T-helper 1 cell treated with Interleukin-12 subunit alpha and Interleukin-12 subunit beta and Interleukin-4 antibody, amounts not matched to agents 30 μg/mL and 1 μg/mL, for 36 hours (primary cell): ENCODE measurements around the gene SAMD11.

ENCODE experiments used
- H3K27ac Mint-ChIP-seq: one replicate; pipeline ENCODE4 v1.8.0; 2021; ENCODE audit warnings: mild to moderate bottlenecking, mixed read lengths
- H3K27me3 Mint-ChIP-seq: one replicate; pipeline ENCODE4 v1.8.0; 2021; ENCODE audit warnings: low read depth, mixed read lengths
- H3K36me3 Mint-ChIP-seq: one replicate; pipeline ENCODE4 v1.8.0; 2021; ENCODE audit warnings: low read depth, mixed read lengths
- H3K4me1 Mint-ChIP-seq: one replicate; pipeline ENCODE4 v1.8.0; 2021; ENCODE audit warnings: low read depth, mixed read lengths
- H3K4me3 Mint-ChIP-seq: one replicate; pipeline ENCODE4 v1.8.0; 2021; ENCODE audit warnings: mild to moderate bottlenecking, moderate library complexity, mixed read lengths
- H3K9me3 Mint-ChIP-seq: one replicate; pipeline ENCODE4 v1.8.0; 2021; ENCODE audit warnings: mixed read lengths

The SAMD11 gene

DNA sequence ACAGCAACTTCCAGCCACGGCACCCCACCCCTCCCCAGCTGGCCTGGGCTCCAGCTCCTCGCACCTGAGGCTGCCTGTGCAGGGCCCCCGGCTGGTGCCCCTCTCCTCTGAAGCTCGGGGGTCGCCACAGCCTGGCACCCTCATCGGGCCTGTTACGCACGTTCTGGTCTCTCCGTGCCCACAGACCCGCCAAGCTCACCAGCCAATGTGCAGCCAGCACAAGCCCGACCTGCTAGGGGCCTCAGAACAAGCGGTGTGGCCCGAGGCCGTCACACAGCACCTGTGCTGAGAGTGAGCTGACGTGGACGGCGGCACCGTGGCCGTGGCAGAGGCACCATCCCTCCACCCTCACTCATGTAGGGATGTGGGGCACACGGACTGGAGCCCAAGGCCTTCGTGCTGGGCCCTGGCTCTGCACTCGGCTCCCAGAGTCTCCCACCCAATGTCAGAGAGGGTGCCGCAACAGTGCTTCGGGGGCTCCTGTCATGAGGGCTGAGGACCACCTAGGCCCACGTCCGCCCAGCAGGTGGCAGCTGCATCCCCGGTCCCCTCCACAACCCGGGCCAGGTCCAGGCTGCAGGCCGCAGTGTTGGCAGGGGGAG, 4.4 kb upstream of the SAMD11 start:
- Mint-ChIP-seq H3K36me3 (no peaks in the 10 kb centered on the region), H3K27ac (no peak overlapping the region), H3K9me3 (no peaks in the 10 kb centered on the region), H3K4me1 (peaks cover 3% of the 10 kb centered on the region), H3K4me3 (no peak overlapping the region), H3K27me3 (peaks cover 37% of the 10 kb centered on the region)

DNA sequence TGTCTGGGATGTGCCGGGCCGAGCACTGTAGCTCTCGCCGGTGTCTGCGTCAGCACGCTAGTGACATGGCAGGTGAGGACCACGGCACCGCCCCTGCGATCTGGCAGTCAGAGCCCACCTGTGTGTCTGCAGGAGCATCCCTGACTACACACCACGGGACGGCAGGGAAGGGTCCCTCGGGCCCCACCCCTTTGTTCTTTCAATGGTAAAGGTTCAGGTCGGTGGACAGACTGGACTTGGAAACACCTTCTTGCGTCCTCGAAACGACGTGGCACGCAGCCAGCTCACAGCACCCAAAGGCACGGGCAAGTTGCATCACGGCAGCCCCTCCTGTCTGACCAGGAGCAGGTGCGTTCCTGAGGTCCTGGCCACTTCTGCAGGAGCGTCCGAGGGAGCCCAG, 3.7 kb upstream of the SAMD11 start:
- Mint-ChIP-seq H3K27me3 (peaks cover 35% of the 10 kb centered on the region), H3K4me1 (peaks cover 3% of the 10 kb centered on the region)

GRCh38 chr1:920521-920920, 3.2 kb upstream of the SAMD11 start:
- Mint-ChIP-seq H3K4me1 (peaks cover 3% of the 10 kb centered on the region), H3K27me3 (peaks cover 33% of the 10 kb centered on the region), H3K27ac (no peak overlapping the region), H3K36me3 (no peaks in the 10 kb centered on the region), H3K9me3 (no peaks in the 10 kb centered on the region), H3K4me3 (no peak overlapping the region)

More for the DNA sequence above, 3.7 kb upstream of the SAMD11 start:
- H3K36me3 Mint-ChIP-seq, result no peaks in the 10 kb centered on the region
- H3K27ac Mint-ChIP-seq, result no peak overlapping the region
- H3K9me3 Mint-ChIP-seq, result no peaks in the 10 kb centered on the region
- H3K4me3 Mint-ChIP-seq, result no peak overlapping the region

GRCh38 chr1:921011-921837, 2.5 kb upstream of the SAMD11 start:
- H3K4me1 Mint-ChIP-seq, result peaks cover 3% of the 10 kb centered on the region
- no peaks in the 10 kb centered on the region for H3K9me3 Mint-ChIP-seq
- H3K27ac Mint-ChIP-seq, result no peak overlapping the region
- H3K27me3 Mint-ChIP-seq, result peaks cover 39% of the 10 kb centered on the region
- no peak overlapping the region for H3K4me3 Mint-ChIP-seq
- no peaks in the 10 kb centered on the region for H3K36me3 Mint-ChIP-seq

DNA sequence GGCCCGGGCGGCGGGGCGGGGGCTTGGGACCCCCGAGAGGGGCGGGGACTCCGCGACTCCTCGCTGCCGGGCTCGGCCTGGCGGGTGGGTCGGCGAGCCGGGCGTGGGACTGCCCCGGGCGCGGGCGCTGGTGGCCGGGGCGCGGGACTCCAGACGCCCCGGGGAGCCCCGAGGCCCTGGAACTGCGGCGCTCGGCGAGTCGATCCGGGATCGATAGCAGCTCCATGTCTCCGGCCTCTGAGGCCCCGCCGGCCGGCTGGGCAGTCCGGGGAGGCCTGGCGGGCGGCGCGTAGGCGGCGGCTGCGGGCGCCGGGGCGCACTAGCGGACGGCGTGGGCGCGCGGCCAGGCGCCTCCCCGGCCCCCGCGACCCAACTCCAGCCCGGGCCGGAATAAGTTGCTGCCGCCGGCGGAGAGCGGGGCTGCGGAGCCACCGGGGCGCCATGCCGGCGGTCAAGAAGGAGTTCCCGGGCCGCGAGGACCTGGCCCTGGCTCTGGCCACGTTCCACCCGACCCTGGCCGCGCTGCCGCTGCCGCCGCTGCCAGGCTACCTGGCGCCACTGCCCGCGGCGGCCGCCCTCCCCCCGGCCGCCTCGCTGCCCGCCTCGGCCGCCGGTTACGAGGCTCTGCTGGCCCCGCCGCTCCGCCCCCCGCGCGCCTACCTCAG, 400 bp downstream of the SAMD11 start:
- Mint-ChIP-seq H3K36me3 (no peaks in the 10 kb centered on the region), H3K9me3 (no peaks in the 10 kb centered on the region), H3K4me3 (no peak overlapping the region), H3K4me1 (peaks cover 3% of the 10 kb centered on the region), H3K27me3 (peaks cover 52% of the 10 kb centered on the region), H3K27ac (no peak overlapping the region)

- H3K4me1 Mint-ChIP-seq, result peaks cover 3% of the 10 kb centered on the region
- peaks cover 52% of the 10 kb centered on the region for H3K27me3 Mint-ChIP-seq
- no peaks in the 10 kb centered on the region for H3K36me3 Mint-ChIP-seq
- no peaks in the 10 kb centered on the region for H3K9me3 Mint-ChIP-seq
- no peak overlapping the region for H3K27ac Mint-ChIP-seq
- H3K4me3 Mint-ChIP-seq, result no peak overlapping the region
Observed at GRCh38 chr1:924656-925560, 1.2 kb downstream of the SAMD11 start.

- H3K4me1 Mint-ChIP-seq, result peaks cover 3% of the 10 kb centered on the region
- peak overlapping the region; percentile 49 for H3K27ac Mint-ChIP-seq
- H3K4me3 Mint-ChIP-seq, result no peak overlapping the region
- H3K27me3 Mint-ChIP-seq, result peaks cover 44% of the 10 kb centered on the region
- H3K36me3 Mint-ChIP-seq, result no peaks in the 10 kb centered on the region
- H3K9me3 Mint-ChIP-seq, result no peaks in the 10 kb centered on the region
Observed at GRCh38 chr1:925561-926421, 2.1 kb downstream of the SAMD11 start.

- Mint-ChIP-seq H3K4me3 (no peak overlapping the region), H3K27ac (no peak overlapping the region), H3K9me3 (no peaks in the 10 kb centered on the region), H3K27me3 (peaks cover 41% of the 10 kb centered on the region), H3K4me1 (peaks cover 3% of the 10 kb centered on the region), H3K36me3 (no peaks in the 10 kb centered on the region)
Observed at GRCh38 chr1:927234-927633, 3.5 kb downstream of the SAMD11 start.

DNA sequence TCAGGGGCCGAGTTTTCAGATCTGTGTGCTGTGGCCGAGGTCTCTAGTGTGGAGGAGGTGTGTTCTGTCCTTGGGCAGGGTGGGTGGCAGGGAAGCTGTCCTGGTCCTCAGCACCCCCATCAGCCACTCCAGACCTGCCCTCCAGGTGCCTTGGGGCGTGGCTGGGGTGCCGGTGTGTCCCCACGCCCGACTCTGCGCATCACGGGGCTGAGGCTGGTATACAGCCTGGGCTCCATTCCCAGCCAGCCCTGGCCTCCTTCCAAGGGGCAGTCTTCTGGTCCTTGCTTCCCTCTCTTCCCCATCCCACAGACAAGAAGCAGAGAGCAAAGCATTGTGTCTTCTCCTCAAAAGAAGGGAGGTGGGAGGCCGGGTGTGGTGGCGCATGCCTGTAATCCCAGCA, 4.0 kb downstream of the SAMD11 start:
- Mint-ChIP-seq H3K27me3 (peaks cover 36% of the 10 kb centered on the region), H3K4me3 (no peak overlapping the region), H3K9me3 (no peaks in the 10 kb centered on the region)

GRCh38 chr1:928825-929661, 5.3 kb downstream of the SAMD11 start:
- H3K4me3 Mint-ChIP-seq, result no peak overlapping the region
- no peak overlapping the region for H3K27ac Mint-ChIP-seq
- H3K27me3 Mint-ChIP-seq, result peaks cover 28% of the 10 kb centered on the region
- no peaks in the 10 kb centered on the region for H3K4me1 Mint-ChIP-seq
- no peaks in the 10 kb centered on the region for H3K36me3 Mint-ChIP-seq
- H3K9me3 Mint-ChIP-seq, result no peaks in the 10 kb centered on the region

More for the DNA sequence above, 4.0 kb downstream of the SAMD11 start:
- H3K4me1 Mint-ChIP-seq, result peaks cover 3% of the 10 kb centered on the region
- no peaks in the 10 kb centered on the region for H3K36me3 Mint-ChIP-seq
- no peak overlapping the region for H3K27ac Mint-ChIP-seq

- H3K27me3 Mint-ChIP-seq, result peaks cover 31% of the 10 kb centered on the region
Observed at GRCh38 chr1:929712-930632, 6.2 kb downstream of the SAMD11 start.

GRCh38 chr1:930633-931138, 7.0 kb downstream of the SAMD11 start:
- no peak overlapping the region for H3K27ac Mint-ChIP-seq
- peaks cover 35% of the 10 kb centered on the region for H3K27me3 Mint-ChIP-seq

More at GRCh38 chr1:929712-930632, 6.2 kb downstream of the SAMD11 start:
- H3K36me3 Mint-ChIP-seq, result no peaks in the 10 kb centered on the region
- no peak overlapping the region for H3K27ac Mint-ChIP-seq
- no peaks in the 10 kb centered on the region for H3K9me3 Mint-ChIP-seq
- H3K4me1 Mint-ChIP-seq, result no peaks in the 10 kb centered on the region
- no peak overlapping the region for H3K4me3 Mint-ChIP-seq

More at GRCh38 chr1:930633-931138, 7.0 kb downstream of the SAMD11 start:
- H3K9me3 Mint-ChIP-seq, result no peaks in the 10 kb centered on the region
- no peaks in the 10 kb centered on the region for H3K36me3 Mint-ChIP-seq
- no peak overlapping the region for H3K4me3 Mint-ChIP-seq
- H3K4me1 Mint-ChIP-seq, result no peaks in the 10 kb centered on the region
